Liver (tissue), 9 donors: ENCODE data around the gene VPS72. TPM values are rescaled to one million over a fixed set of nuclear protein-coding genes. Genes with fewer than 3 reads are reported as not detected.

Experiments
- DNase-seq: peaks from one replicate; pipeline ENCODE4 v3.0.0-alpha.2; 2017; ENCODE audit warnings: low spot score
- H3K27ac ChIP-seq, 2 donors: one replicate each; pipeline ENCODE4 v1.7.0; 2013; ENCODE audit warnings: inconsistent platforms in 2 of 2, low read length in 2 of 2, control low read depth in 1 of 2, low read depth in 1 of 2, mild to moderate bottlenecking in 1 of 2
- H3K27me3 ChIP-seq, 4 donors: one replicate each; pipeline versions ENCODE4 v1.6.1 to v1.7.0; 2013; ENCODE audit warnings: low read length in 3 of 4, inconsistent platforms in 1 of 4, mild to moderate bottlenecking in 1 of 4, moderate library complexity in 1 of 4; ENCODE audit not compliant: control insufficient read depth in 4 of 4, insufficient read depth in 4 of 4
- H3K36me3 ChIP-seq, 4 donors: one replicate each; pipeline versions ENCODE4 v1.6.1 to v1.7.0; 2013; ENCODE audit warnings: low read length in 3 of 4, mild to moderate bottlenecking in 3 of 4, low read depth in 1 of 4, moderate library complexity in 1 of 4; ENCODE audit not compliant: control insufficient read depth in 4 of 4, insufficient read depth in 3 of 4
- H3K4me1 ChIP-seq, 4 donors: one replicate each; pipeline versions ENCODE4 v1.6.1 to v1.7.0; 2013; ENCODE audit warnings: low read length in 3 of 4, mild to moderate bottlenecking in 3 of 4, moderate library complexity in 1 of 4; ENCODE audit not compliant: control insufficient read depth in 4 of 4, insufficient read depth in 4 of 4
- H3K4me3 ChIP-seq, 3 donors: one replicate each; pipeline versions ENCODE4 v1.6.1 to v1.7.0; 2013; ENCODE audit warnings: low read length in 3 of 3, control low read depth in 1 of 3, low read depth in 1 of 3, mild to moderate bottlenecking in 1 of 3
- H3K9ac ChIP-seq, 2 donors: one replicate each; pipeline ENCODE4 v1.7.0; 2013; ENCODE audit warnings: low read length in 2 of 2, mild to moderate bottlenecking in 2 of 2, moderate library complexity in 2 of 2, control low read depth in 1 of 2, low read depth in 1 of 2
- H3K9me3 ChIP-seq, 4 donors: one replicate each; pipeline versions ENCODE4 v1.6.1 to v1.7.0; 2013; ENCODE audit warnings: low read length in 3 of 4; ENCODE audit not compliant: control insufficient read depth in 4 of 4
- CTCF ChIP-seq: fragments of 150-350 bp; IDR thresholded peaks from 2 replicates; pipeline ENCODE4 v1.5.1; 2017; ENCODE audit warnings: improper control_type of control experiment, low read depth, low read length; ENCODE audit not compliant: missing input control
- EGR1 ChIP-seq, 2 donors: IDR thresholded peaks; 2 replicates each; pipeline ENCODE4 v1.6.1; 2016 to 2018; ENCODE audit warnings: antibody characterized with exemption in 2 of 2, low read depth in 2 of 2
- GABPA ChIP-seq, 2 donors: IDR thresholded peaks in 1 of 2; conservative IDR thresholded peaks in 1 of 2; 2 replicates each; pipeline ENCODE4 v1.6.1; 2016; ENCODE audit warnings: antibody characterized with exemption in 2 of 2, mild to moderate bottlenecking in 1 of 2, moderate library complexity in 1 of 2
- HNF4A ChIP-seq, 2 donors: conservative IDR thresholded peaks; 2 replicates each; pipeline ENCODE4 v1.6.1; 2016; ENCODE audit warnings: antibody characterized with exemption in 2 of 2, mild to moderate bottlenecking in 2 of 2
- NR2F2 ChIP-seq: IDR thresholded peaks from 2 replicates; pipeline ENCODE4 v1.6.1; 2016; ENCODE audit warnings: antibody characterized with exemption
- RAD21 ChIP-seq, 2 donors: IDR thresholded peaks; 2 replicates each; pipeline ENCODE4 v1.6.1; 2016; ENCODE audit warnings: antibody characterized with exemption in 2 of 2, mild to moderate bottlenecking in 2 of 2
- TAF1 ChIP-seq: conservative IDR thresholded peaks from 2 replicates; pipeline ENCODE4 v1.6.1; 2016; ENCODE audit warnings: antibody characterized with exemption, mild to moderate bottlenecking
- YY1 ChIP-seq: IDR thresholded peaks from 2 replicates; pipeline ENCODE4 v1.6.1; 2016; ENCODE audit warnings: antibody characterized with exemption, mild to moderate bottlenecking
- WGBS: extraction: QIAGEN DNeasy Blood & Tissue Kit; methylation state at CpG from one replicate; pipeline ENCODE4 v1.1.7; 2013; 5-methylcytosine and 5-hydroxymethylcytosine counted together
- polyA plus RNA-seq, 2 donors: library from polyadenylated mRNA; stranded (reverse) in 1 of 2; unstranded in 1 of 2; fragments of 200-250 nt in 1 of 2; fragments of >200 nt in 1 of 2; fragmentation: Nextera tagmentation in 1 of 2; extraction: Ambion mirVana in 1 of 2; gene quantifications; one replicate each; pipeline versions ENCODE4 v1.2.1 to v1.2.3, GENCODE V29; 2013 to 2015
- total RNA-seq, 2 donors: library from RNA; depleted of rRNA; stranded (reverse); fragments of >200 nt; gene quantifications; one replicate each; pipeline ENCODE4 v1.2.3, GENCODE V29; 2014
- TF ChIP-seq, protein P1 (sequence below): IDR thresholded peaks from 2 replicates; pipeline ENCODE4 v1.6.1; 2016; ENCODE audit warnings: antibody characterized with exemption, mild to moderate bottlenecking
- TF ChIP-seq, protein P2 (sequence below): IDR thresholded peaks from 2 replicates; pipeline ENCODE4 v1.6.1; 2016; ENCODE audit warnings: antibody characterized with exemption
- donor health status: healthy.
- donor health status: healthy.
- donor health status: healthy.
- donor health status: healthy.
- donor health status: healthy.

VPS72 gene
- total and polyA plus RNA-seq, 4 donors: 10.7 to 16.0 (median 11.9) TPM

DNA sequence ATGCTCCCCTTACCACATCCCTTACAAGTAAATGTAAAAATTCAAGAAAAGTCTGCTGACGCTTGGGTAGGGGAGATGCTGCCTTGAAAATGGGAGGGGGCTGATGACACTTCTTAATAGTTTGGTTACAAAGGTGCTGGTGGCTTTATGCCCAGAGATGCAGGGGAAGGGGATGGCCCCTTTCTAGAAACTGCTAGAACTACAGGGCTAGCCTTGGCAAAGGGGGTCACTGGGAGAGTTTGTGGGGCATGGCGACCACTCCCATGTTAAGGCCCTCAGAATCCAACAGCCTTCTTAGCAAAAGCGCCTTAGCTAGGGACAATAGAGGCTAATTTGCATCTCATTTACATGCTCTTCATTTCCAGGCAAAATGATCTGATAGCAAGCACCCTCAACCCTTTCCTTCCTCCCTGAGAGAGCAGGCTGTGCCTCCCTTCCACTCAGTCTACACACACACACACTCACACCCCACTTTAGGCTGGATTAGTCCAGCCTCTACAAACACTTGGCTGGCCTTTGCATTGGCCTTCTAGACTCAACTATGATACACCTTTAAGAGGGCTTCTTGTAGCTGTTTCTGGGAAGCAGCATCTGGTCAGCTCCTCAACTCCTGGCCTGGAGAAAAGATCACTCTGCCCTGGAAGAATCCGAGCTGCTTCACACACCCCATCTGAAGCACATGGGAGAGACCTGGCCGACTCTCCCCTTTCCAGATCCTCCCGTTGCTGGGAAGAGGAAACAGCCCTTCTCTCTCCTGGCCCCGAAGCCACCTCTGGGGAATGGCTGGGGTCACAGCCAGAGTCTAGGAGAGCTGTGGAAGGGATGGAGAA lies 45.3 kb downstream of the VPS72 start (continued):
- TF ChIP-seq, protein P1, sequence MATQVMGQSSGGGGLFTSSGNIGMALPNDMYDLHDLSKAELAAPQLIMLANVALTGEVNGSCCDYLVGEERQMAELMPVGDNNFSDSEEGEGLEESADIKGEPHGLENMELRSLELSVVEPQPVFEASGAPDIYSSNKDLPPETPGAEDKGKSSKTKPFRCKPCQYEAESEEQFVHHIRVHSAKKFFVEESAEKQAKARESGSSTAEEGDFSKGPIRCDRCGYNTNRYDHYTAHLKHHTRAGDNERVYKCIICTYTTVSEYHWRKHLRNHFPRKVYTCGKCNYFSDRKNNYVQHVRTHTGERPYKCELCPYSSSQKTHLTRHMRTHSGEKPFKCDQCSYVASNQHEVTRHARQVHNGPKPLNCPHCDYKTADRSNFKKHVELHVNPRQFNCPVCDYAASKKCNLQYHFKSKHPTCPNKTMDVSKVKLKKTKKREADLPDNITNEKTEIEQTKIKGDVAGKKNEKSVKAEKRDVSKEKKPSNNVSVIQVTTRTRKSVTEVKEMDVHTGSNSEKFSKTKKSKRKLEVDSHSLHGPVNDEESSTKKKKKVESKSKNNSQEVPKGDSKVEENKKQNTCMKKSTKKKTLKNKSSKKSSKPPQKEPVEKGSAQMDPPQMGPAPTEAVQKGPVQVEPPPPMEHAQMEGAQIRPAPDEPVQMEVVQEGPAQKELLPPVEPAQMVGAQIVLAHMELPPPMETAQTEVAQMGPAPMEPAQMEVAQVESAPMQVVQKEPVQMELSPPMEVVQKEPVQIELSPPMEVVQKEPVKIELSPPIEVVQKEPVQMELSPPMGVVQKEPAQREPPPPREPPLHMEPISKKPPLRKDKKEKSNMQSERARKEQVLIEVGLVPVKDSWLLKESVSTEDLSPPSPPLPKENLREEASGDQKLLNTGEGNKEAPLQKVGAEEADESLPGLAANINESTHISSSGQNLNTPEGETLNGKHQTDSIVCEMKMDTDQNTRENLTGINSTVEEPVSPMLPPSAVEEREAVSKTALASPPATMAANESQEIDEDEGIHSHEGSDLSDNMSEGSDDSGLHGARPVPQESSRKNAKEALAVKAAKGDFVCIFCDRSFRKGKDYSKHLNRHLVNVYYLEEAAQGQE: no peak
- no peak for TF ChIP-seq TAF1

DNA sequence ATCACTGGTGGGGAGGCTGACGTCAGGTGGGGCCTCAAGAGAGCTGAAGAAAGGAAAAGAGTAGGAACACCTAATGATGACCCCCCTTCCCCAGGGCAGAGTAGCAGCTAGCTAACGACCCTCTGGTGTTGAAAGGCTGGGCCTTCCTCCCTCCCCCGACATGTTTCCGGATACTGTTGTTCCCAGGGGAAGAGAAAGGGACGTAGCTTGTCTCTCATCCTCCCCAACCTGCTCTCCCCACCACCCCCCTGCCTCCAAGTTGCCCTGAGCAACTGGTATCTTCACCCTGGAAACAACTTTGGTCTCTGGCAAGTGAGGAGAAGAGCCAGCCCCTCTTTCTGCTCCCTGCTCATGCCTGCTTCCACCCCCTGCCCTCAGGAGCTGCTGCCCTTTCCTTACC lies 46.0 kb downstream of the VPS72 start:
- Histone ChIP-seq H3K27me3 (no peaks in the 10 kb centered on the region), H3K27ac (no peak overlapping the region), H3K4me3 (no peak overlapping the region), H3K4me1 (peaks cover 0 to 25% (median 16%) of the 10 kb centered on the region in 4 donors), H3K9me3 (no peaks in the 10 kb centered on the region), H3K9ac (no peak overlapping the region), H3K36me3 (peaks cover 0 to 7% (median 0%) of the 10 kb centered on the region in 4 donors)
- TF ChIP-seq EGR1 (IDR thresholded peaks at IDR 0.05; ENCODE audit: low read depth in 2 of 2): no peak
- 79% methylated on average over 5 of the region's 5 CpGs for WGBS
- no peak for DNase-seq

DNA sequence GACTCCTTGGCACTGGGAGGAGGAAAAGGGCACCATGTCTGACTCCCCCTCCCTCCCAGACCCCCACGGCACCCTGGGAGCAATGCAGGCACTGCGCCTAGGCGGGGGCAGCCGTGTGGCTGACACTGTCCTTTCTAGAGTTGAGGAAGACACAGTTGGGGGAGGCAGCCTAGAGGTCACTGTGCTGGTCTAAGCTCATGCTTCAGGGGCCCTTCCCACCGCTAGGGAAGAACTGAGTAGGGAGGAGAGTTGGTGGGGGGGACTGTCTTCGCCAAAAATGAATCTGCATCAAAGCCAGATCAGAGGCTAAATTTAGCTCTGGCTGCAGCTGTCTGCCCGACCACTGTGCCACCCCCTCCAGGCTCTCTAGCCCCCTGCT lies 47.0 kb downstream of the VPS72 start:
- H3K36me3 ChIP-seq: peaks cover 0 to 7% (median 0%) of the 10 kb centered on the region in 4 donors
- no peak for DNase-seq
- H3K9ac ChIP-seq: no peak overlapping the region
- H3K9me3 ChIP-seq: no peaks in the 10 kb centered on the region
- H3K4me1 ChIP-seq: peaks cover 0 to 25% (median 15%) of the 10 kb centered on the region in 4 donors
- WGBS: 76% methylated on average over 7 of the region's 7 CpGs
- H3K27me3 ChIP-seq: no peaks in the 10 kb centered on the region
- TF ChIP-seq RAD21 (IDR thresholded peaks at IDR 0.05) (no peak), CTCF (no peak), YY1 (no peak), HNF4A (conservative IDR thresholded peaks at IDR 0.05) (no peak), NR2F2 (no peak), GABPA (IDR thresholded peaks at IDR 0.05 in 1 of 2, conservative IDR thresholded peaks at IDR 0.05 in 1 of 2) (no peak)
- TF ChIP-seq, protein P2, sequence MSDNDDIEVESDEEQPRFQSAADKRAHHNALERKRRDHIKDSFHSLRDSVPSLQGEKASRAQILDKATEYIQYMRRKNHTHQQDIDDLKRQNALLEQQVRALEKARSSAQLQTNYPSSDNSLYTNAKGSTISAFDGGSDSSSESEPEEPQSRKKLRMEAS: no peak
- no peak overlapping the region for H3K27ac ChIP-seq
- H3K4me3 ChIP-seq: no peak overlapping the region
